ENCODE measurements around the gene GLS.
"Not testable (repeated sequence)": the region's sequence is repeated elsewhere in the genome, so short reads cannot be mapped to it uniquely, and the experiment has no call there.

GLS gene

GRCh38 chr2:190988910-190989309 lies 108.3 kb downstream of the GLS start:
- in situ Hi-C loops (cut with HindIII; ENCODE audit: low pct_unique_long_range_greater_than_20kb, low sequenced_read_pairs), result no loop called here
- TF ChIP-seq JUND (IDR thresholded peaks at IDR 0.05; ENCODE audit: low read depth), result no peak
- no peak for DNase-seq (ENCODE audit: low read depth in 1 of 2, low spot score in 1 of 2)

GRCh38 chr2:190990132-190990531 lies 109.5 kb downstream of the GLS start:
- in situ Hi-C loops (cut with HindIII; ENCODE audit: low pct_unique_long_range_greater_than_20kb, low sequenced_read_pairs), result no loop called here
- TF ChIP-seq JUND (IDR thresholded peaks at IDR 0.05; ENCODE audit: low read depth), result no peak
- DNase-seq (ENCODE audit: low read depth in 1 of 2, low spot score in 1 of 2), result no peak

- in situ Hi-C loops (cut with HindIII; ENCODE audit: low pct_unique_long_range_greater_than_20kb, low sequenced_read_pairs), result no loop called here
- TF ChIP-seq JUND (IDR thresholded peaks at IDR 0.05; ENCODE audit: low read depth), result no peak
- DNase-seq (ENCODE audit: low read depth in 1 of 2, low spot score in 1 of 2), result no peak
These were observed 112.6 kb downstream of the GLS start for GRCh38 chr2:190993292-190993643.

GRCh38 chr2:190994148-190994547 lies 113.5 kb downstream of the GLS start:
- in situ Hi-C loops (cut with HindIII; ENCODE audit: low pct_unique_long_range_greater_than_20kb, low sequenced_read_pairs), result no loop called here
- no peak for TF ChIP-seq JUND (IDR thresholded peaks at IDR 0.05; ENCODE audit: low read depth)
- DNase-seq (ENCODE audit: low read depth in 1 of 2, low spot score in 1 of 2), result no peak

- in situ Hi-C loops (cut with HindIII; ENCODE audit: low pct_unique_long_range_greater_than_20kb, low sequenced_read_pairs); DNase-seq (ENCODE audit: low read depth in 1 of 2, low spot score in 1 of 2): not testable (repeated sequence)
These were observed 114.7 kb downstream of the GLS start for GRCh38 chr2:190995315-190995714.

- peak; percentile 15 to 46 for DNase-seq (ENCODE audit: low read depth in 1 of 2, low spot score in 1 of 2)
- no peak for TF ChIP-seq JUND (IDR thresholded peaks at IDR 0.05; ENCODE audit: low read depth)
- in situ Hi-C loops (cut with HindIII; ENCODE audit: low pct_unique_long_range_greater_than_20kb, low sequenced_read_pairs), result no loop called here
These were observed 115.8 kb downstream of the GLS start for GRCh38 chr2:190996338-190996946.

- TF ChIP-seq JUND (IDR thresholded peaks at IDR 0.05; ENCODE audit: low read depth), result no peak
- DNase-seq (ENCODE audit: low read depth in 1 of 2, low spot score in 1 of 2), result no peak
- in situ Hi-C loops (cut with HindIII; ENCODE audit: low pct_unique_long_range_greater_than_20kb, low sequenced_read_pairs), result no loop called here
These were observed 116.3 kb downstream of the GLS start for GRCh38 chr2:190996947-190997346.

- no peak for DNase-seq (ENCODE audit: low read depth in 1 of 2, low spot score in 1 of 2)
- TF ChIP-seq JUND (IDR thresholded peaks at IDR 0.05; ENCODE audit: low read depth), result no peak
- in situ Hi-C loops (cut with HindIII; ENCODE audit: low pct_unique_long_range_greater_than_20kb, low sequenced_read_pairs), result no loop called here
These were observed 117.0 kb downstream of the GLS start for GRCh38 chr2:190997526-190998113.

GRCh38 chr2:190999058-190999457 lies 118.4 kb downstream of the GLS start:
- in situ Hi-C loops (cut with HindIII; ENCODE audit: low pct_unique_long_range_greater_than_20kb, low sequenced_read_pairs), result no loop called here
- DNase-seq (ENCODE audit: low read depth in 1 of 2, low spot score in 1 of 2), result no peak
- TF ChIP-seq JUND (IDR thresholded peaks at IDR 0.05; ENCODE audit: low read depth), result no peak

- in situ Hi-C loops (cut with HindIII; ENCODE audit: low pct_unique_long_range_greater_than_20kb, low sequenced_read_pairs), result no loop called here
- TF ChIP-seq JUND (IDR thresholded peaks at IDR 0.05; ENCODE audit: low read depth), result no peak
- no peak for DNase-seq (ENCODE audit: low read depth in 1 of 2, low spot score in 1 of 2)
These were observed 119.5 kb downstream of the GLS start for GRCh38 chr2:190999949-191000665.

GRCh38 chr2:191001032-191001431 lies 120.4 kb downstream of the GLS start:
- in situ Hi-C loops (cut with HindIII; ENCODE audit: low pct_unique_long_range_greater_than_20kb, low sequenced_read_pairs), result no loop called here
- no peak for TF ChIP-seq JUND (IDR thresholded peaks at IDR 0.05; ENCODE audit: low read depth)
- DNase-seq (ENCODE audit: low read depth in 1 of 2, low spot score in 1 of 2), result no peak

GRCh38 chr2:191001624-191002023 lies 121.0 kb downstream of the GLS start:
- DNase-seq (ENCODE audit: low read depth in 1 of 2, low spot score in 1 of 2), result no peak
- TF ChIP-seq JUND (IDR thresholded peaks at IDR 0.05; ENCODE audit: low read depth), result no peak
- in situ Hi-C loops (cut with HindIII; ENCODE audit: low pct_unique_long_range_greater_than_20kb, low sequenced_read_pairs), result no loop called here
